ENCODE measurements around the gene DMAP1.

The DMAP1 gene

GRCh38 chr1:44259090-44259489, 45.8 kb downstream of the DMAP1 start:
- Histone ChIP-seq H2BK12ac (ENCODE audit: low read length) (no peak overlapping the region), H3K36me3 (ENCODE audit: control insufficient read depth in 1 of 2, insufficient read depth in 2 of 2, low read length in 2 of 2) (peaks cover 0 to 4% of the 10 kb centered on the region in 2 experiments), H4K91ac (ENCODE audit: low read depth, low read length) (no peak overlapping the region), H3K79me2 (ENCODE audit: control insufficient read depth, insufficient read depth, low read length, poor library complexity) (no peaks in the 10 kb centered on the region), H3K4me3 (ENCODE audit: low read depth, low read length) (no peak overlapping the region), H2BK5ac (ENCODE audit: low read depth, low read length, poor library complexity) (no peak overlapping the region), H3K23ac (ENCODE audit: low read length) (no peak overlapping the region), H4K8ac (ENCODE audit: low read depth, low read length) (no peak overlapping the region), H3K9me3 (ENCODE audit: insufficient read depth, low read depth, low read length) (peaks cover 2% of the 10 kb centered on the region), H3K27me3 (ENCODE audit: insufficient read depth, low read length) (no peaks in the 10 kb centered on the region), H2BK120ac (ENCODE audit: insufficient read depth, low read length, poor library complexity) (no peak overlapping the region), H3K27ac (ENCODE audit: low read depth, low read length) (no peak overlapping the region), H3K79me1 (ENCODE audit: low read length) (no peaks in the 10 kb centered on the region), H3K4me1 (ENCODE audit: control insufficient read depth in 1 of 2, insufficient read depth in 2 of 2, low read length in 2 of 2) (peaks cover 3 to 4% of the 10 kb centered on the region in 2 experiments), H3K18ac (ENCODE audit: low read length) (no peak overlapping the region), H2AK5ac (ENCODE audit: low read length) (no peak overlapping the region), H3K4ac (ENCODE audit: low read depth, low read length) (no peak overlapping the region), H3K14ac (ENCODE audit: low read length) (no peak overlapping the region), H3K9ac (ENCODE audit: low read length) (no peak overlapping the region), H3K4me2 (ENCODE audit: low read length) (no peak overlapping the region), H2AFZ (ENCODE audit: insufficient read depth, low read length, poor library complexity) (no peak overlapping the region), H4K12ac (ENCODE audit: low read depth, low read length) (no peak overlapping the region)
- WGBS (ENCODE audit: extremely low coverage, insufficient coverage, insufficient read length): no CpG with 5 or more reads among the region's 2 CpGs
- DNase-seq: no peak

DNA sequence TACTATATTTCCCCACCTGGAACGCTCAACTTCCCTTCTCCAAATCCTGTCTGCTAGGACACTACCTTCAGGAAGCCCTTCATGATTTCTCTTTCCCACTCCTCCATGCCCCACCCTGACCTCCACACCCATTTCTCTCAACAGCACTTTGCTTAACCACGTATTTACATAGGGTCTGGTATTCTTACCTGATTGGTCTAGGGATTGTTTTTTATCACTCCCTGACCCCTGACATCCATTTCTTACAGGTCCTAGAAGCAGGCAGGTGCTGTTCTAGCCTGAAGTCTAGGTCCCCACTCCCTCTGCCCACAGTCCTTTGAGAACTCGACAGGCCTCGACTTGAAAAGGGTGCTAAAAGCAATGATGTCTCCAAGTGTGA, 47.5 kb downstream of the DMAP1 start:
- Histone ChIP-seq H2AK5ac (ENCODE audit: low read length) (no peak overlapping the region), H3K9ac (ENCODE audit: low read length) (no peak overlapping the region)
- WGBS (ENCODE audit: extremely low coverage, insufficient coverage, insufficient read length): no CpG with 5 or more reads among the region's 4 CpGs

GRCh38 chr1:44261171-44261817, 48.0 kb downstream of the DMAP1 start:
- Histone ChIP-seq H2AFZ (ENCODE audit: insufficient read depth, low read length, poor library complexity) (no peak overlapping the region), H4K91ac (ENCODE audit: low read depth, low read length) (no peak overlapping the region), H3K4me3 (ENCODE audit: low read depth, low read length) (no peak overlapping the region), H4K12ac (ENCODE audit: low read depth, low read length) (no peak overlapping the region), H3K14ac (ENCODE audit: low read length) (no peak overlapping the region), H2AK5ac (ENCODE audit: low read length) (no peak overlapping the region), H3K4me2 (ENCODE audit: low read length) (no peak overlapping the region), H2BK12ac (ENCODE audit: low read length) (no peak overlapping the region), H4K8ac (ENCODE audit: low read depth, low read length) (no peak overlapping the region), H3K36me3 (ENCODE audit: control insufficient read depth in 1 of 2, insufficient read depth in 2 of 2, low read length in 2 of 2) (peaks cover 0 to 3% of the 10 kb centered on the region in 2 experiments), H3K27ac (ENCODE audit: low read depth, low read length) (no peak overlapping the region), H3K79me2 (ENCODE audit: control insufficient read depth, insufficient read depth, low read length, poor library complexity) (no peaks in the 10 kb centered on the region), H3K9me3 (ENCODE audit: insufficient read depth, low read depth, low read length) (peaks cover 2% of the 10 kb centered on the region), H3K4me1 (ENCODE audit: control insufficient read depth in 1 of 2, insufficient read depth in 2 of 2, low read length in 2 of 2) (peaks cover 3 to 4% of the 10 kb centered on the region in 2 experiments), H2BK120ac (ENCODE audit: insufficient read depth, low read length, poor library complexity) (no peak overlapping the region), H3K27me3 (ENCODE audit: insufficient read depth, low read length) (no peaks in the 10 kb centered on the region), H2BK5ac (ENCODE audit: low read depth, low read length, poor library complexity) (no peak overlapping the region), H3K9ac (ENCODE audit: low read length) (no peak overlapping the region), H3K23ac (ENCODE audit: low read length) (no peak overlapping the region), H3K4ac (ENCODE audit: low read depth, low read length) (no peak overlapping the region), H3K79me1 (ENCODE audit: low read length) (no peaks in the 10 kb centered on the region), H3K18ac (ENCODE audit: low read length) (no peak overlapping the region)
- 100% methylated on average over 1 of the region's 27 CpGs for whole genome bisulfite sequencing (ENCODE audit: extremely low coverage, insufficient coverage, insufficient read length)
- no peak for DNase-seq

More for the DNA sequence above, 47.5 kb downstream of the DMAP1 start:
- Histone ChIP-seq H3K4ac (ENCODE audit: low read depth, low read length) (no peak overlapping the region), H3K9me3 (ENCODE audit: insufficient read depth, low read depth, low read length) (peaks cover 2% of the 10 kb centered on the region), H3K4me2 (ENCODE audit: low read length) (no peak overlapping the region), H2BK5ac (ENCODE audit: low read depth, low read length, poor library complexity) (no peak overlapping the region), H2AFZ (ENCODE audit: insufficient read depth, low read length, poor library complexity) (no peak overlapping the region), H3K18ac (ENCODE audit: low read length) (no peak overlapping the region), H3K4me3 (ENCODE audit: low read depth, low read length) (no peak overlapping the region), H3K27me3 (ENCODE audit: insufficient read depth, low read length) (no peaks in the 10 kb centered on the region), H2BK12ac (ENCODE audit: low read length) (no peak overlapping the region), H4K12ac (ENCODE audit: low read depth, low read length) (no peak overlapping the region), H4K91ac (ENCODE audit: low read depth, low read length) (no peak overlapping the region), H3K23ac (ENCODE audit: low read length) (no peak overlapping the region), H4K8ac (ENCODE audit: low read depth, low read length) (no peak overlapping the region), H3K79me2 (ENCODE audit: control insufficient read depth, insufficient read depth, low read length, poor library complexity) (no peaks in the 10 kb centered on the region), H3K36me3 (ENCODE audit: control insufficient read depth in 1 of 2, insufficient read depth in 2 of 2, low read length in 2 of 2) (peaks cover 0 to 4% of the 10 kb centered on the region in 2 experiments), H3K14ac (ENCODE audit: low read length) (no peak overlapping the region), H3K4me1 (ENCODE audit: control insufficient read depth in 1 of 2, insufficient read depth in 2 of 2, low read length in 2 of 2) (peaks cover 3 to 4% of the 10 kb centered on the region in 2 experiments), H3K79me1 (ENCODE audit: low read length) (no peaks in the 10 kb centered on the region), H2BK120ac (ENCODE audit: insufficient read depth, low read length, poor library complexity) (no peak overlapping the region), H3K27ac (ENCODE audit: low read depth, low read length) (no peak overlapping the region)
- DNase-seq: no peak

DNA sequence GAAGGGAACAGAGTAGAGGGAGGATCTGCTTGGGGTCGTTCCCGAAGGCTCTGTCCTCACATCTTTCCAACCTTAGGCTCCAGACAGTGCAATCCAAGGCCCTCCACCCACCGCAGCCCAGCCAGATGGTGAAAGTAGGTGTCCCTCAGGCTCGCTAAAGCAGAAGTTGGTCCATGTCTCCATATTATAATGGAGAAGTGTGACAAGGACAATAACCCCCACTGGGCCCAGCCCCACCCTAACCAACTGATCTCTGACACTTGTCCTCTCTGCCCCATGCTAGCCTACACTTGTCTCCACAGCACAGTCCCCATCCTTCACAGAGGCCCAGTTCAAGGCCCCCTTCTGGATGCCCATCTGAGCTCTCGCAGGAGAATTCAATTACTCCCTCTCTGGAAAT, 48.7 kb downstream of the DMAP1 start:
- DNase-seq: no peak
- Histone ChIP-seq H2AFZ (ENCODE audit: insufficient read depth, low read length, poor library complexity) (no peak overlapping the region), H3K18ac (ENCODE audit: low read length) (no peak overlapping the region), H4K12ac (ENCODE audit: low read depth, low read length) (no peak overlapping the region), H3K79me1 (ENCODE audit: low read length) (no peaks in the 10 kb centered on the region), H4K91ac (ENCODE audit: low read depth, low read length) (no peak overlapping the region), H2BK12ac (ENCODE audit: low read length) (no peak overlapping the region), H3K23ac (ENCODE audit: low read length) (no peak overlapping the region), H3K4me2 (ENCODE audit: low read length) (no peak overlapping the region), H3K27me3 (ENCODE audit: insufficient read depth, low read length) (no peaks in the 10 kb centered on the region), H2AK5ac (ENCODE audit: low read length) (no peak overlapping the region), H3K27ac (ENCODE audit: low read depth, low read length) (no peak overlapping the region), H2BK120ac (ENCODE audit: insufficient read depth, low read length, poor library complexity) (no peak overlapping the region), H3K14ac (ENCODE audit: low read length) (no peak overlapping the region), H3K4me3 (ENCODE audit: low read depth, low read length) (no peak overlapping the region), H2BK5ac (ENCODE audit: low read depth, low read length, poor library complexity) (no peak overlapping the region), H3K9ac (ENCODE audit: low read length) (no peak overlapping the region), H3K9me3 (ENCODE audit: insufficient read depth, low read depth, low read length) (peaks cover 2% of the 10 kb centered on the region), H3K36me3 (ENCODE audit: control insufficient read depth in 1 of 2, insufficient read depth in 2 of 2, low read length in 2 of 2) (peaks cover 0 to 2% of the 10 kb centered on the region in 2 experiments), H4K8ac (ENCODE audit: low read depth, low read length) (no peak overlapping the region), H3K4me1 (ENCODE audit: control insufficient read depth in 1 of 2, insufficient read depth in 2 of 2, low read length in 2 of 2) (peaks cover 3 to 4% of the 10 kb centered on the region in 2 experiments), H3K79me2 (ENCODE audit: control insufficient read depth, insufficient read depth, low read length, poor library complexity) (no peaks in the 10 kb centered on the region), H3K4ac (ENCODE audit: low read depth, low read length) (no peak overlapping the region)
- WGBS (ENCODE audit: extremely low coverage, insufficient coverage, insufficient read length): no CpG with 5 or more reads among the region's 5 CpGs

Measured in trophoblast cell (in vitro differentiated cells and primary cell).